Hindlimb muscle (tissue), 1 donor: Measurements from ENCODE around the gene TRIB2. TPM values are rescaled to one million over a fixed set of nuclear protein-coding genes. Genes with fewer than 3 reads are reported as not detected.
A peak's percentile ranks its signal among the peaks of the same experiment; 100 is the strongest.

Experiments used
- DNase-seq: peaks from one replicate; pipeline ENCODE4 v3.0.0-alpha.2; 2013
- polyA plus RNA-seq: library from polyadenylated mRNA; unstranded; fragments of 120-200 nt; gene quantifications from one replicate; pipeline ENCODE4 v1.2.1, GENCODE V29; 2013; ENCODE audit not compliant: insufficient read length

The TRIB2 gene
- polyA plus RNA-seq, 1 donor = 47.0 TPM

- DNase-seq = no peak
These were observed 33.6 kb downstream of the TRIB2 start for GRCh38 chr2:12750166-12750905.

GRCh38 chr2:12754643-12755042 lies 37.9 kb downstream of the TRIB2 start:
- DNase-seq = no peak

GRCh38 chr2:12755384-12755783 lies 38.6 kb downstream of the TRIB2 start:
- DNase-seq = no peak

- DNase-seq = no peak
These were observed 42.5 kb downstream of the TRIB2 start for GRCh38 chr2:12759248-12759647.

GRCh38 chr2:12761104-12761503 lies 44.4 kb downstream of the TRIB2 start:
- no peak for DNase-seq

- DNase-seq = no peak
These were observed 45.6 kb downstream of the TRIB2 start for GRCh38 chr2:12762337-12762736.

GRCh38 chr2:12762976-12763375 lies 46.2 kb downstream of the TRIB2 start:
- no peak for DNase-seq

GRCh38 chr2:12763486-12763885 lies 46.8 kb downstream of the TRIB2 start:
- DNase-seq = no peak

- no peak for DNase-seq
These were observed 47.5 kb downstream of the TRIB2 start for GRCh38 chr2:12764075-12764730.

- DNase-seq = no peak
These were observed 48.3 kb downstream of the TRIB2 start for GRCh38 chr2:12764849-12765605.

- no peak for DNase-seq
These were observed 49.7 kb downstream of the TRIB2 start for GRCh38 chr2:12766421-12766879.

GRCh38 chr2:12767541-12767940 lies 50.8 kb downstream of the TRIB2 start:
- no peak for DNase-seq

- DNase-seq = no peak
These were observed 51.4 kb downstream of the TRIB2 start for GRCh38 chr2:12767996-12768624.

GRCh38 chr2:12769492-12770105 lies 52.9 kb downstream of the TRIB2 start:
- peak; percentile 64 for DNase-seq

GRCh38 chr2:12770300-12770968 lies 53.7 kb downstream of the TRIB2 start:
- DNase-seq = no peak

- no peak for DNase-seq
These were observed 54.4 kb downstream of the TRIB2 start for GRCh38 chr2:12771154-12771553.

GRCh38 chr2:12773586-12774394 lies 57.1 kb downstream of the TRIB2 start:
- DNase-seq = no peak

- no peak for DNase-seq
These were observed 57.6 kb downstream of the TRIB2 start for GRCh38 chr2:12774395-12774727.

- DNase-seq = no peak
These were observed 59.8 kb downstream of the TRIB2 start for GRCh38 chr2:12776521-12776961.

GRCh38 chr2:12778369-12778768 lies 61.6 kb downstream of the TRIB2 start:
- DNase-seq = no peak
